NCI-H524 treated with DMSO at 0.1 percent for 48 hours (cell line): Measurements from ENCODE around the gene UBL5.
"Not testable (repeated sequence)": the region's sequence is repeated elsewhere in the genome, so short reads cannot be mapped to it uniquely, and the experiment has no call there.

Experiments
- DNase-seq: peaks from one replicate; lab custom pipeline; 2025; lab: John Stamatoyannopoulos, UW

UBL5 gene

GRCh38 chr19:9818175-9818733 is 9.5 kb upstream of the UBL5 start:
- no peak for DNase-seq

- peak; percentile 90 for DNase-seq
Measured at GRCh38 chr19:9818734-9819595, 8.8 kb upstream of the UBL5 start, which contains the start of gene FBXL12. TSS of gene FBXL12 (minus strand) at chr19:9819079. CDS start at chr19:9818813, 266 bp downstream.

- no peak for DNase-seq
Measured at GRCh38 chr19:9819596-9819909, 8.2 kb upstream of the UBL5 start.

GRCh38 chr19:9820034-9820433 is 7.7 kb upstream of the UBL5 start:
- not testable (repeated sequence) for DNase-seq

GRCh38 chr19:9823816-9824215 is 3.9 kb upstream of the UBL5 start:
- no peak for DNase-seq

GRCh38 chr19:9828551-9829063 is 889 bp downstream of the UBL5 start:
- DNase-seq = no peak

GRCh38 chr19:9834307-9834725 is 6.6 kb downstream of the UBL5 start:
- DNase-seq = no peak

- DNase-seq = peak; percentile 98
Measured at GRCh38 chr19:9834726-9835506, 7.2 kb downstream of the UBL5 start, which contains the start of gene PIN1. TSS of gene PIN1 (plus strand) at chr19:9835318. CDS start at chr19:9835345, 27 bp downstream.

GRCh38 chr19:9835507-9835949 is 7.8 kb downstream of the UBL5 start:
- DNase-seq = no peak

- DNase-seq = no peak
Measured at GRCh38 chr19:9836021-9836420, 8.3 kb downstream of the UBL5 start.

- no peak for DNase-seq
Measured at GRCh38 chr19:9838324-9838723, 10.6 kb downstream of the UBL5 start.

- DNase-seq = no peak
Measured at GRCh38 chr19:9839415-9839814, 11.7 kb downstream of the UBL5 start.

GRCh38 chr19:9842834-9843625 is 15.3 kb downstream of the UBL5 start:
- no peak for DNase-seq

- DNase-seq = not testable (repeated sequence)
Measured at GRCh38 chr19:9843626-9844273, 16.0 kb downstream of the UBL5 start.

GRCh38 chr19:9847087-9847671 is 19.5 kb downstream of the UBL5 start:
- DNase-seq = no peak

- no peak for DNase-seq
Measured at GRCh38 chr19:9848060-9848459, 20.3 kb downstream of the UBL5 start.

GRCh38 chr19:9848762-9849161 is 21.0 kb downstream of the UBL5 start:
- peak; percentile 87 for DNase-seq

- no peak for DNase-seq
Measured at GRCh38 chr19:9849791-9850190, 22.1 kb downstream of the UBL5 start.

- peak; percentile 88 for DNase-seq
Measured at GRCh38 chr19:9850235-9850959, 22.7 kb downstream of the UBL5 start.

- DNase-seq = no peak
Measured at GRCh38 chr19:9854282-9854846, 26.6 kb downstream of the UBL5 start.
